KMS-11 (cell line): ENCODE results near the gene CD320.
A peak's percentile ranks its signal among the peaks of the same experiment; 100 is the strongest.

Experiments used
- H2AFZ ChIP-seq: fragments of 200-600 bp; sonication (generic); 2 replicates; pipeline ENCODE4 v1.6.1; 2016; ENCODE audit warnings: antibody characterized with exemption, mixed run types, low read depth
- H3K27ac ChIP-seq: fragments of 200-600 bp; sonication (generic); 2 replicates; pipeline ENCODE4 v1.6.1; 2016; ENCODE audit warnings: mild to moderate bottlenecking, mixed run types
- H3K27me3 ChIP-seq: fragments of 200-600 bp; sonication (generic); 2 replicates; pipeline ENCODE4 v1.6.1; 2017; ENCODE audit warnings: mild to moderate bottlenecking, low read depth, mixed run types, moderate library complexity; ENCODE audit not compliant: insufficient read depth
- H3K36me3 ChIP-seq: fragments of 200-600 bp; sonication (generic); 2 replicates; pipeline ENCODE4 v1.6.1; 2017; ENCODE audit warnings: mild to moderate bottlenecking, mixed run types; ENCODE audit not compliant: insufficient read depth
- H3K4me1 ChIP-seq: fragments of 200-600 bp; sonication (generic); 2 replicates; pipeline ENCODE4 v1.6.1; 2016; ENCODE audit warnings: mild to moderate bottlenecking, low read depth, mixed run types; ENCODE audit not compliant: poor library complexity, severe bottlenecking
- H3K4me2 ChIP-seq: fragments of 200-600 bp; sonication (generic); 2 replicates; pipeline ENCODE4 v1.7.0; 2016; ENCODE audit warnings: mild to moderate bottlenecking, mixed run types
- H3K4me3 ChIP-seq: fragments of 200-600 bp; sonication (generic); IDR thresholded peaks from 2 replicates; pipeline ENCODE4 v1.6.1; 2017; ENCODE audit warnings: low read depth, low read length, mixed read lengths; ENCODE audit not compliant: insufficient read depth
- H3K79me2 ChIP-seq: fragments of 200-600 bp; sonication (generic); 2 replicates; pipeline ENCODE4 v1.6.1; 2016; ENCODE audit warnings: low read depth, mixed run types; ENCODE audit not compliant: insufficient read depth
- H3K9ac ChIP-seq: fragments of 200-600 bp; sonication (generic); 2 replicates; pipeline ENCODE4 v1.6.1; 2016; ENCODE audit warnings: mild to moderate bottlenecking, mixed run types
- H4K20me1 ChIP-seq: fragments of 200-600 bp; sonication (generic); 2 replicates; pipeline ENCODE4 v1.6.1; 2016; ENCODE audit warnings: mild to moderate bottlenecking, mixed run types; ENCODE audit not compliant: insufficient read depth
- CTCF ChIP-seq: fragments of 200-600 bp; sonication (generic); conservative IDR thresholded peaks from 2 replicates; pipeline ENCODE4 v1.6.1; 2017; ENCODE audit warnings: low read depth, mild to moderate bottlenecking, antibody characterized with exemption, low read length, moderate library complexity, mixed read lengths

The CD320 gene

GRCh38 chr19:8325454-8325853, 17.3 kb upstream of the CD320 start:
- no peak overlapping the region for H3K4me3 ChIP-seq
- H4K20me1 ChIP-seq = no peaks in the 10 kb centered on the region
- peaks cover 22% of the 10 kb centered on the region for H3K79me2 ChIP-seq
- no peak overlapping the region for H2AFZ ChIP-seq
- H3K27me3 ChIP-seq = no peaks in the 10 kb centered on the region
- H3K4me2 ChIP-seq = no peak overlapping the region
- peaks cover 6% of the 10 kb centered on the region; the same call in 1 of the 2 replicates for H3K36me3 ChIP-seq
- no peak overlapping the region for H3K27ac ChIP-seq
- no peak for TF ChIP-seq CTCF
- H3K9ac ChIP-seq = no peak overlapping the region
- H3K4me1 ChIP-seq = peaks cover 20% of the 10 kb centered on the region

GRCh38 chr19:8324186-8325050, 16.3 kb upstream of the CD320 start:
- H3K9ac ChIP-seq = no peak overlapping the region
- no peak overlapping the region for H3K4me2 ChIP-seq
- no peak overlapping the region for H3K4me3 ChIP-seq
- H3K27ac ChIP-seq = no peak overlapping the region
- H4K20me1 ChIP-seq = no peaks in the 10 kb centered on the region
- no peak for TF ChIP-seq CTCF
- peaks cover 6% of the 10 kb centered on the region; the same call in 1 of the 2 replicates for H3K36me3 ChIP-seq
- peaks cover 27% of the 10 kb centered on the region for H3K4me1 ChIP-seq
- no peaks in the 10 kb centered on the region for H3K27me3 ChIP-seq
- no peak overlapping the region for H2AFZ ChIP-seq
- peaks cover 32% of the 10 kb centered on the region for H3K79me2 ChIP-seq

GRCh38 chr19:8323781-8324185, 15.6 kb upstream of the CD320 start:
- no peak overlapping the region for H3K9ac ChIP-seq
- no peak overlapping the region; the same call in 1 of the 2 replicates for H3K4me2 ChIP-seq
- H3K79me2 ChIP-seq = peaks cover 38% of the 10 kb centered on the region
- H3K4me1 ChIP-seq = peaks cover 27% of the 10 kb centered on the region
- H3K27me3 ChIP-seq = no peaks in the 10 kb centered on the region
- peaks cover 6% of the 10 kb centered on the region; the same call in 1 of the 2 replicates for H3K36me3 ChIP-seq
- no peak overlapping the region for H2AFZ ChIP-seq
- TF ChIP-seq CTCF = no peak
- no peak overlapping the region for H3K27ac ChIP-seq
- H3K4me3 ChIP-seq = no peak overlapping the region
- no peaks in the 10 kb centered on the region for H4K20me1 ChIP-seq

GRCh38 chr19:8322638-8322997, 14.5 kb upstream of the CD320 start:
- TF ChIP-seq CTCF = no peak
- peaks cover 27% of the 10 kb centered on the region for H3K4me1 ChIP-seq
- no peaks in the 10 kb centered on the region for H4K20me1 ChIP-seq
- no peak overlapping the region for H3K4me3 ChIP-seq
- peak overlapping the region; percentile 96 for H3K4me2 ChIP-seq
- peaks cover 40% of the 10 kb centered on the region for H3K79me2 ChIP-seq
- H2AFZ ChIP-seq = no peak overlapping the region
- H3K27ac ChIP-seq = no peak overlapping the region
- peaks cover 6% of the 10 kb centered on the region; the same call in 1 of the 2 replicates for H3K36me3 ChIP-seq
- 0 out of 2 replicates have a peak overlapping the region, but pooled peaks have one; percentile 90 for H3K9ac ChIP-seq
- no peaks in the 10 kb centered on the region for H3K27me3 ChIP-seq
